Stimulated activated CD4-positive, alpha-beta T cell treated with anti-CD3 and anti-CD28 coated beads, Interleukin-15, amount 100 ng/mL, for 1 hour (primary cell): ENCODE results near the gene ARHGAP24.
"Not testable (repeated sequence)": the region's sequence is repeated elsewhere in the genome, so short reads cannot be mapped to it uniquely, and the experiment has no call there.

Experiments used
- DNase-seq, 2 donors: peaks; one replicate each; pipeline ENCODE4 v3.0.0-alpha.2; 2020; ENCODE audit warnings: low read depth in 1 of 2, low spot score in 1 of 2

ARHGAP24 gene

GRCh38 chr4:85898231-85898630 is 423.3 kb downstream of the ARHGAP24 start:
- DNase-seq: no peak

GRCh38 chr4:85901500-85901899 is 426.6 kb downstream of the ARHGAP24 start:
- DNase-seq: no peak

- not testable (repeated sequence) for DNase-seq
Measured at GRCh38 chr4:85902647-85903046, 427.7 kb downstream of the ARHGAP24 start.

GRCh38 chr4:85905761-85906160 is 430.8 kb downstream of the ARHGAP24 start:
- no peak for DNase-seq

GRCh38 chr4:85907001-85907400 is 432.1 kb downstream of the ARHGAP24 start:
- DNase-seq: no peak

GRCh38 chr4:85909851-85910250 is 434.9 kb downstream of the ARHGAP24 start:
- no peak for DNase-seq

GRCh38 chr4:85910985-85911384 is 436.0 kb downstream of the ARHGAP24 start:
- DNase-seq: no peak

GRCh38 chr4:85913931-85914694 is 439.2 kb downstream of the ARHGAP24 start:
- DNase-seq: no peak

GRCh38 chr4:85915570-85915969 is 440.6 kb downstream of the ARHGAP24 start:
- not testable (repeated sequence) for DNase-seq

- DNase-seq: no peak
Measured at GRCh38 chr4:85919200-85919887, 444.4 kb downstream of the ARHGAP24 start.

- no peak for DNase-seq
Measured at GRCh38 chr4:85925071-85925470, 450.1 kb downstream of the ARHGAP24 start.

- DNase-seq: no peak
Measured at GRCh38 chr4:85928775-85929591, 454.0 kb downstream of the ARHGAP24 start.

GRCh38 chr4:85929961-85930665 is 455.2 kb downstream of the ARHGAP24 start:
- DNase-seq: no peak

GRCh38 chr4:85932500-85933290 is 457.7 kb downstream of the ARHGAP24 start:
- DNase-seq: no peak

GRCh38 chr4:85933291-85933640 is 458.3 kb downstream of the ARHGAP24 start:
- DNase-seq: no peak

- no peak for DNase-seq
Measured at GRCh38 chr4:85937507-85937906, 462.6 kb downstream of the ARHGAP24 start.

GRCh38 chr4:85938062-85938461 is 463.1 kb downstream of the ARHGAP24 start:
- no peak for DNase-seq

GRCh38 chr4:85938902-85939301 is 464.0 kb downstream of the ARHGAP24 start:
- no peak for DNase-seq

GRCh38 chr4:85939595-85939994 is 464.6 kb downstream of the ARHGAP24 start:
- DNase-seq: no peak

- no peak for DNase-seq
Measured at GRCh38 chr4:85940151-85940550, 465.2 kb downstream of the ARHGAP24 start.
